Glutamatergic neuron (in vitro differentiated cells): ENCODE data around the gene CLBA1. TPM values are rescaled to one million over a fixed set of nuclear protein-coding genes. Genes with fewer than 3 reads are reported as not detected.

Experiments used
- DNase-seq: peaks from one replicate; pipeline ENCODE4 v3.0.0; 2022
- H3K27ac Mint-ChIP-seq: one replicate; pipeline ENCODE4 v1.8.0; 2020; ENCODE audit warnings: mild to moderate bottlenecking, mixed read lengths, inconsistent platforms; ENCODE audit not compliant: unreplicated experiment
- H3K27me3 Mint-ChIP-seq: one replicate; pipeline ENCODE4 v1.8.0; 2020; ENCODE audit warnings: mild to moderate bottlenecking, moderate library complexity, mixed read lengths, inconsistent platforms; ENCODE audit not compliant: unreplicated experiment
- H3K36me3 Mint-ChIP-seq: one replicate; pipeline ENCODE4 v1.8.0; 2020; ENCODE audit warnings: mild to moderate bottlenecking, mixed read lengths, inconsistent platforms; ENCODE audit not compliant: unreplicated experiment
- H3K4me1 Mint-ChIP-seq: one replicate; pipeline ENCODE4 v1.8.0; 2020; ENCODE audit warnings: mild to moderate bottlenecking, low read depth, mixed read lengths, inconsistent platforms; ENCODE audit not compliant: unreplicated experiment
- H3K4me3 Mint-ChIP-seq: one replicate; pipeline ENCODE4 v1.8.0; 2020; ENCODE audit warnings: mild to moderate bottlenecking, mixed read lengths, inconsistent platforms; ENCODE audit not compliant: unreplicated experiment
- H3K9me3 Mint-ChIP-seq: one replicate; pipeline ENCODE4 v1.8.0; 2020; ENCODE audit warnings: mild to moderate bottlenecking, moderate library complexity, mixed read lengths, inconsistent platforms; ENCODE audit not compliant: unreplicated experiment
- CTCF ChIP-seq: fragments of 200-600 bp; sonication (generic); IDR thresholded peaks from one replicate; pipeline ENCODE4 v1.5.0; 2021; ENCODE audit not compliant: partially characterized antibody, unreplicated experiment
- total RNA-seq: library from RNA; stranded (reverse); fragmentation: NEBNext Ultra II Directional; extraction: Animal tissue kit (Norgen Biotek cat#: 25700); gene quantifications from one replicate; pipeline ENCODE4 v1.2.1, GENCODE V29; 2021; ENCODE audit not compliant: unreplicated experiment

The CLBA1 gene
- total RNA-seq, 1 donor from 2014 or later = 5.9 TPM

GRCh38 chr14:104937694-104938365 lies 47.8 kb upstream of the CLBA1 start:
- peaks cover 11% of the 10 kb centered on the region for H3K27me3 Mint-ChIP-seq
- H3K27ac Mint-ChIP-seq = no peak overlapping the region

GRCh38 chr14:104938436-104938835 lies 47.2 kb upstream of the CLBA1 start:
- no peak overlapping the region for H3K4me3 Mint-ChIP-seq
- peaks cover 19% of the 10 kb centered on the region for H3K9me3 Mint-ChIP-seq
- peaks cover 2% of the 10 kb centered on the region for H3K4me1 Mint-ChIP-seq
- peaks cover 11% of the 10 kb centered on the region for H3K27me3 Mint-ChIP-seq
- no peak overlapping the region for H3K27ac Mint-ChIP-seq
- peaks cover 23% of the 10 kb centered on the region for H3K36me3 Mint-ChIP-seq
- DNase-seq = no peak
- no peak for TF ChIP-seq CTCF

More at GRCh38 chr14:104937694-104938365, 47.8 kb upstream of the CLBA1 start:
- DNase-seq = no peak
- peaks cover 2% of the 10 kb centered on the region for H3K4me1 Mint-ChIP-seq
- no peak overlapping the region for H3K4me3 Mint-ChIP-seq
- H3K9me3 Mint-ChIP-seq = peaks cover 19% of the 10 kb centered on the region
- peaks cover 23% of the 10 kb centered on the region for H3K36me3 Mint-ChIP-seq
- no peak for TF ChIP-seq CTCF

GRCh38 chr14:104938960-104939359 lies 46.6 kb upstream of the CLBA1 start:
- no peak for TF ChIP-seq CTCF
- Mint-ChIP-seq H3K9me3 (peaks cover 19% of the 10 kb centered on the region), H3K36me3 (peaks cover 23% of the 10 kb centered on the region), H3K4me3 (no peak overlapping the region), H3K4me1 (peaks cover 2% of the 10 kb centered on the region), H3K27ac (no peak overlapping the region), H3K27me3 (peaks cover 11% of the 10 kb centered on the region)
- DNase-seq = no peak

- H3K27me3 Mint-ChIP-seq = peaks cover 7% of the 10 kb centered on the region
- TF ChIP-seq CTCF = no peak
- peak; percentile 4 for DNase-seq
- H3K27ac Mint-ChIP-seq = no peak overlapping the region
- H3K4me3 Mint-ChIP-seq = no peak overlapping the region
- H3K36me3 Mint-ChIP-seq = peaks cover 23% of the 10 kb centered on the region
- peaks cover 16% of the 10 kb centered on the region for H3K9me3 Mint-ChIP-seq
- H3K4me1 Mint-ChIP-seq = no peaks in the 10 kb centered on the region
Observed at GRCh38 chr14:104939666-104940410, 45.8 kb upstream of the CLBA1 start.
